ENCODE data around the gene ACTR3C.

The ACTR3C gene
- total RNA-seq: 3.4 to 9.6 (median 6.2) reads per million in 4 experiments

DNA sequence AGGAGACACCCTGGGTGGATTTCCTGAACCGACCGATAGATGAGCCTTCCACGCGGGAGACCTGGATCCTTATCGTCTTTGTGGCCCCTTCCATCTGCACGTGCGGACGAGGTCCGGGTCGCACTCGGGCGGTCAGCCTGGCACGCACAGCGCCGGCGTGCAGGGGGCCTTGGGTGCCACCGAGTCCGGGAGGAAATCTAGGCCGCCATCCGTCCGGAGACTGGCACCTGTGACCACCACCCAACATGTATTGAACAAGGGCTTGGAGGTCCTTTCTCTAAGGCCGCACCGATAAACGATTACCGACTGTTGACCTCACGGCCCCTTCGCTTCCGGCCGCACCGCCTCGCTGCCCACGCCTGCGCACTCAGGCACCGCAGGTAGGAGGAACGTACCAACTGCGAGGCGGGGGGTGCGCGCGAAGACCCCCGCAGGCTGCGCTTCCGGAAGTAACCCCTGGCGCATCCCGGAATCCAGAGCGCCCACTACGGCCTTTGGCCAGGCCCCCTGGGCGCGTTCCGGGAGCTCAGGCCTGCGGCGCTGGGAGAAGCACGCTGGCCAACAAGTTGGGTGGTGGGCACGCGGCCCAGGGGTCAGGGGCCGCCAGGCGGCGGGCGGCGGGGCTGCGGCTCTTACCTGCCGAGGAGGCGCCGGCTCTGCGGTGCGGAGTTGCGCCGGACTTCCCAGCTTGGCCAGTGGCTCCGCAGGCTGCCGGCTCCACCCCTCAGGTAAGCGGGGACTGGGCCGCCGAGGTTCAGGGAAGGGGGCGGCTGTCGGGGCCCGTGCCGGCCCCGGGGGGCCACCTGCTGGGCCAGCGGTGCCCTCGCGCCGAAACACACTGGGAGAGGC, at the start of gene ACTR3C, which contains the start of gene LRRC61:
Gene ACTR3C (minus strand): TSS at position 713 of the 849 bp plus-strand sequence. CDS start 28,249 bp downstream, outside the sequence.
Gene LRRC61 (plus strand): TSS at position 523 of the 849 bp plus-strand sequence. CDS start 13,507 bp downstream, outside the sequence.
- peak; percentile 45 for DNase-seq

DNA sequence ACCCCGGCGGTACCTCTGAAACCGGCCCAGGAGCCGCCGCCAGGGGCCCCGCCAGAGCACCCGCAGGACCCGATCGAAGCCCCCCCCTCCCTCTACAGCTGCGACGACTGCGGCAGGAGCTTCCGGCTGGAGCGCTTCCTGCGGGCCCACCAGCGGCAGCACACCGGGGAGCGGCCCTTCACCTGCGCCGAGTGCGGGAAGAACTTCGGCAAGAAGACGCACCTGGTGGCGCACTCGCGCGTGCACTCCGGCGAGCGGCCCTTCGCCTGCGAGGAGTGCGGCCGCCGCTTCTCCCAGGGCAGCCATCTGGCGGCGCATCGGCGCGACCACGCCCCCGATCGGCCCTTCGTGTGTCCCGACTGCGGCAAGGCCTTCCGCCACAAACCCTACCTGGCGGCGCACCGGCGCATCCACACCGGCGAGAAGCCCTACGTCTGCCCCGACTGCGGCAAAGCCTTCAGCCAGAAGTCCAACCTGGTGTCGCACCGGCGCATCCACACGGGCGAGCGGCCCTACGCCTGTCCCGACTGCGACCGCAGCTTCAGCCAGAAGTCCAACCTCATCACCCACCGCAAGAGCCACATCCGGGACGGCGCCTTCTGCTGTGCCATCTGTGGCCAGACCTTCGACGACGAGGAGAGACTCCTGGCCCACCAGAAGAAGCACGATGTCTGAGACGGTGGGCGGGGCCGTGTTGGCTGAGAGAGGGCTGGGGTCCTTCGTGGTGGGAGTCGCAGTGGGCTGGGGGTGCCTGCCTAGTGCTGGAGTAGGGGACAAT, 49.1 kb upstream of the ACTR3C start:
- no peak for DNase-seq

DNA sequence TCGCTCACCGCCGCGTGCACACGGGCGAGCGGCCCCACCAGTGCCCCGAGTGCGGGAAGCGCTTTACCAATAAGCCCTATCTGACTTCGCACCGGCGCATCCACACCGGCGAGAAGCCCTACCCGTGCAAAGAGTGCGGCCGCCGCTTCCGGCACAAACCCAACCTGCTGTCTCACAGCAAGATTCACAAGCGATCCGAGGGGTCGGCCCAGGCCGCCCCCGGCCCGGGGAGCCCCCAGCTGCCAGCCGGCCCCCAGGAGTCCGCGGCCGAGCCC, 48.6 kb upstream of the ACTR3C start:
- no peak for DNase-seq

DNA sequence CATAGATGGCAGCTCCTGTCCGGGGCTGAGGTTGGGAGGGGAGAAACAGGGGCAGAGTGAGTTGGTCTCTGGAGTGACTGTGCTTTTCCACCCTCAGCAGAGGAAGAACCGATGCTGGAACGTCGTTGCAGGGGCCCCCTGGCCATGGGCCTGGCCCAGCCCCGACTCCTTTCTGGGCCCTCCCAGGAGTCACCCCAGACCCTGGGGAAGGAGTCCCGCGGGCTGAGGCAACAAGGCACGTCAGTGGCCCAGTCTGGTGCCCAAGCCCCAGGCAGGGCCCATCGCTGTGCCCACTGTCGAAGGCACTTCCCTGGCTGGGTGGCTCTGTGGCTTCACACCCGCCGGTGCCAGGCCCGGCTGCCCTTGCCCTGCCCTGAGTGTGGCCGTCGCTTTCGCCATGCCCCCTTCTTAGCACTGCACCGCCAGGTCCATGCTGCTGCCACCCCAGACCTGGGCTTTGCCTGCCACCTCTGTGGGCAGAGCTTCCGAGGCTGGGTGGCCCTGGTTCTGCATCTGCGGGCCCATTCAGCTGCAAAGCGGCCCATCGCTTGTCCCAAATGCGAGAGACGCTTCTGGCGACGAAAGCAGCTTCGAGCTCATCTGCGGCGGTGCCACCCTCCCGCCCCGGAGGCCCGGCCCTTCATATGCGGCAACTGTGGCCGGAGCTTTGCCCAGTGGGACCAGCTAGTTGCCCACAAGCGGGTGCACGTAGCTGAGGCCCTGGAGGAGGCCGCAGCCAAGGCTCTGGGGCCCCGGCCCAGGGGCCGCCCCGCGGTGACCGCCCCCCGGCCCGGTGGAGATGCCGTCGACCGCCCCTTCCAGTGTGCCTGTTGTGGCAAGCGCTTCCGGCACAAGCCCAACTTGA, 48.0 kb upstream of the ACTR3C start:
- no peak for DNase-seq

DNA sequence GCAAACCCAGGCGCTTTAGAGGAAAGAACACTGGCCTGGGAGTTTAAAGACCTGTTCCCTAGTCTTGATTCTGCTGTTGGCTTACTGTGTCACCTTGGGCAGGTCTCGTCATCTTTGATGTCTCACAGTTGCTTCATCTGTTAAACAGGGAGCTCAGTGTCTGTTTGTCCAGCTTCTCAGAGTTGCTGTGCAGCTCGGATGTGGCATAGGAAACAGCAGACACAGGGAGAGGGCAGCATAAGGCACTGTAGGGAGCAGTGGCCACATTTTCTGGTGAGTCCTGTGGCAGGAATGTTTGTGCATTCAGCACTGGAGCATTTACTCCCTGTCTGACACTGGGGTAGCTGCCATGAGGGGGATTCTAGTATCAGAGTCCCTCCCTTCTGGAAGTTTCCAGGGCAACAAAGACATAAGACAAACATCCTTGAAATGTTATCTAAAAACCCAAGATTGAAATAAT, 47.3 kb upstream of the ACTR3C start:
- DNase-seq: no peak

DNA sequence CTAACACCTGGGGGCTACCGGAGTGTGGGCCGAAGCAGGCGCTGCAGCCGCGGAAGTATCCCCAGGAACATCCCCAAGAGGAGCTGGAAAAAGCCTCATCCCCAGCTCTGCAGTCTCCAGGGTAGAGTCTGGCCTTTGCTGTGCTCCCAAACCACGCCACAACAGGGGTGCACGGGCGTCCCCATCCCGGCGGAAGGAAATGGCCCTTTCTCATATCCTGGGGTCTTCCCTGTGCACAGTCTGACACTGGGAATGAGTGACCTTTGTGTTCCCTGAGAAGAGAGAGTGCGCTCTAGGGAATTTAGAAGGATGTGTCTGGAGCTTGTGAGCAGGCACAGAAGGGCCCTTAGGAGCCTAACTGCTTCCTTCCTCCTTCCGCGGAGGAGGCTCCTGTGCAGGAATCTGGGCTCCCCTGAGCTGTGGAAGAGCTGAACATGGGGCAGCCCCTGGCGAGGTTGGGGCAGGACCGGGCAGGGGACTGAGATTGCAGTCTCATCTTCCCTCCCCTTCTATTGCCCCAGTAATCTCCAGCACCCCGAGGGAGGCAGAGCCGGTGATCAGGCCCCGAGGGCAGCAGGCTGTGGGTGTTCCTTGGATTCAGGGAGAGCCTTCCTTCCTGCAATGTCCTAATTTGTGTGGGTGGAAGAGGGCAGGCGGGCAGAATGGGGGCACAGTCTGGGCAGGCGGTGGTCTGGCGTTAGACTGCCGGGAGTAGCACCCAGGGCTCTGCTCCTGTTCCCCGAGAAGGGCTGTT, 46.6 kb upstream of the ACTR3C start:
- DNase-seq: no peak

DNA sequence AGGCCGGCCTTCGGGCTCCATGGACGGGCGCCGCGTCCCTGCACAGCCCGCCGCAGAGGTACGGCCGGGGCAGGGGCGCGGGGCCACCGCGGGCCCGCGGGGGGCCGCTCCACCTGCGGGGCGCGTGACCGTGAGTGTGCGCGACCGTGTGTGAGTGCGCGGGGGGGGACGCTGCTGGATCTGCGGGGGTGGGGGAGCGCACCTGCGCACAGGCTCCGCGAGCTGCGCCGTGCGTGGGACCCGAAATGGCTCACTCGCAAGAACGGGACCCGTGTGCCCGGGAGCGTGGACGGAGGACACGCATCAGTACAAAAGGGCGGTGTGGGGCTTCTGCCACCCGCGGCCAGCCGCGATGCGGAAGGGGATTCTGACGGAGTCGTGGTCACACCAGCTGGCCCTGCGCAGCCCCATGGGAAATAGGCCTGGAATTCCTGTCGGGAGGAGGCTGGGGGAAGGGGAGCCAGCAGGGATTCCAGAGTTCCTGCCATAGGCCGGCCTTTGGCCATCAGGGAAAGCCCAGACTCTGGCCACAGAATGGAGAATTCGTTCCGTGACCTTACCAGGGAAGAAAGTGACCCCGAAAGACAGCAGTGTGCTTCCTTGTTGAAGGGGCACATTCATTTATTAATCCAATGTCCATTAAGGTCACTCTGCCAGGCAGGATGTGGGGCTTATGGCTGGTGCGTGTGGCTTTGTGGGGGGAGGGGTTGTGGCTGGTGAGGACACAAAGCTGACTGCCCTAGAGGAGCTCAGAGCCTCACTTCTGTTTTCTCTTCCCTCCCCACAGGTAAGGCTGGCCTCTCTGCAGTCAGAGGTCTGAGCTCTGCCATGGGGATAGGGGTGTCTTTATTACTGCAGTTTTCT, 45.8 kb upstream of the ACTR3C start:
- peak; percentile 48 for DNase-seq

DNA sequence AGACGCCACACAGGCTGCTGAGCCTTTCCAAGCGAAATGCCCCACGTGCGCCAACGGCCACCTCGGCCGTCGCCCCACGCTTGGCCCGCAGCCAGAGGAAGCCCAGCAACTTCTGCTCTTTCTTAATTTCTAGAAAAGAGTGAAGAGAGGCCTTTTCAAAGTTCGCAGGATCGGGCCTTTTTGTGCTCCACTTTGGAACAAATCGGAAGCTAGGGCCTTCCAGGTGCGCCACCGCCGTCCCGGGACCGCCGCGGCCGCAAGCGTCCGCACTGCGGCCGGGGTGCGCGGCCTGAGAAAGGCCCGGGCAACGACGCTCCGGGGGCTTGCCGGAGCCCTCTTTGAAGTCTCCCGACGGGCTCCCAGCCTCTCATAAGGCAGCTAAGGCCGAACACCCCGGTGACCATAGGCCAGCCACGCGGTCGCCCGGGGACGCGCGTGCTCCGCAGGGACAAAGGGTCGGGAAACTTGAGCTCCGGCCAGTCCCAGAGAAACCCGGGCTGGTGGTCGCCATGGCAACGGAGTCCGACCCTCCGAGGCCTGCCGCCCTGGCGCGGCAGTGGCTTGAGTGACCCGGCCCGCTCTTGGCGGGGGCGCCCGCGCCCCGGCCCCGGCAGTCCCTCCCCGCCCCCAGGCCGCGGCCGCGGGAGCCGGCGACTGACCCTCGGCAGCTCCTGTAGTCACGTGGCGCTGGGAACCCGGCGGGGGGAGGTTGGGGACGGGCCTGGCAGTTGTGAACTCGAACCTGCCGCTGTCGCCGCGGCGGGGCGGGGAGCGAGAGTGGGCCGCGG, 44.9 kb upstream of the ACTR3C start, which contains the start of gene REPIN1:
Gene REPIN1 (plus strand): TSS at position 727 of the 788 bp plus-strand sequence. CDS start 890 bp downstream, outside the sequence.
- DNase-seq: peak; percentile 56

DNA sequence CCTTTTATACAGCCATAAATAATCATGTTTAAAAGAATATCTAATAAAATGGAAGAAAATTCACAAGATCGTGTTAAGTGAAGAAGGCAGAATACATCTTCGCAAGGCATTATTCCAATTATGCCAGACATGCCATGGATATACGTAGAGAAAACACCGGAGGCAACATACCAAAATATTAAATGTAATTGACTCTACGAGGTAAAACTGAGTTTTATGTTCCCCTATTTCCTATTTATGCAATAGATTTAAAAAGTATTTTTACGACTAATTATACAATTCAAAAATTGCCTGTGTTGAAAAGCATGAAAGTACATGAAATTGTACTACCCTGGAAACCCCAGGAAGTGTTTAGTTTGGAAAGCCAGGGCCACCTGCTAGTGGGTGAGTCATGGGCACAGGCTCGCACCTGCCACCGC, 44.3 kb upstream of the ACTR3C start:
- no peak for DNase-seq

DNA sequence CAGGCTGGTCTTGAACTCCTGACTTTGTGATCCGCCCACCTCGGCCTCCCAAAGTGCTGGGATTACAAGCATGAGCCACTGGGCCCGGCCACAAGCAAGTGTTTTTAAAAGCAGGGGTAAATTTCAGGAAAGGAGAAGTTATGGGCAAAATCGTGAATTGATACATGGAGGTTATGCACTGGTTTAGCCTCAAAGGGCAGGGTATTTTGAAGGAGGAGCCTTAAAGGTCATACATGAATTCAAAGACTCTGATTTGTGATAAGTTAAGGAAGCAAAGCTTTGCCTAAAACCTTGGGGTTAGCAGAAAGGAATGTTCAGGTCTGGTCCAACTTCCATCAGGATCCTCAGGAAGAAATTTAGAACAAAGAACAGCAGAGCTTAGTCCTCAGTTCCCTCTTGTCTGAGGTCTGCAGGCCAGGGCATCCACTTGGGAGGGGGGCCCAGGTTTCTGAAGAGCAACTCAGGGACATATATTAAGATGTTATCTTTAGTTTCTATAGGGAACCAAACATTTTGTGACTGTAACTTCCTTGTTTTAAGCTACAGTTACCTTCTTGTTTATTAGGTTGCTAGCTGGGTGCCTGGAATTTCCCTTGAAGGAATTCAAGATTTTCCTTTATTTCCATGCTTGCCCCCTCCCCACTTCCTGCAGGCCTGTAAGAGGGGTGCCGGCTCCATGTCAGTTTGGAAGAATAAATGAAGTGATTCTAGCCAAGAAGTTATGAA, 42.5 kb upstream of the ACTR3C start:
- no peak for DNase-seq

DNA sequence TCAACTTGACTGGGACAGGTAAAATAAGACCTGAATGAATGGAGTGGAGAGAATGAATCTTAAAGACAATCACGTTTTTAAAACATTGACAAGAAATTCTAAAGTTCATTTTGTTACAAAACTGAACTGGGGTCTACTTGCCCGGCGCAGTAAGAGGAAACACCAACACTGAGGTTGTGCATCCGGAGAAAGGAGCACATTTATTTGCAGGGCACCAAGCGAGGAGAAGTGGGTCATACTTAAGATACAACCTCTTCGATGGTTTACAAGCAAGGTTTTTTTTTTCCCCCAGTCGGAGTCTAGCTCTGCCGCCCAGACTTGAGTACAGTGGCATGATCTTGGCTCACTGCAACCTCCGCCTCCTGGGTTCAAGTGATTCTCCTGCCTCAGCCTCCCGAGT, 41.8 kb upstream of the ACTR3C start:
- DNase-seq: no peak

DNA sequence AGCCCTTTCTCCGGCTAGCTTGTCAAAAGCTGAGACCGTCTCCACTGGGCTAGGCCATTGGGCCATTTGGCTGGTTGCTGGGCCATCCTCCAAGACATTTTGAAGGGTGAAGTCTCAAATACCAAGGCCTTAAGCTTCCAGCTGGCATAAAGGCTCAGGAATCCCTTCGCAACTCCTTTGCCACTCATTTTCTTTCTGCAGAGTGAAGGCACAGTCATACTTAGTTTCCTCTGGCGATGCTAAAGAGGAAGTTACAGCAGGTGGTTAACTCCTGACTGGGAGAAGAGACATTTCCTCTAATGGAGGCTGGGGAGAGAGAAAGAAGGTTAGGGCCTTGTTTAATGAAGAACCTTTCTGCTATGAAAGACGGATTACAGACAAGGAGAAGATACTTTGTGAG, 40.5 kb upstream of the ACTR3C start:
- no peak for DNase-seq

DNA sequence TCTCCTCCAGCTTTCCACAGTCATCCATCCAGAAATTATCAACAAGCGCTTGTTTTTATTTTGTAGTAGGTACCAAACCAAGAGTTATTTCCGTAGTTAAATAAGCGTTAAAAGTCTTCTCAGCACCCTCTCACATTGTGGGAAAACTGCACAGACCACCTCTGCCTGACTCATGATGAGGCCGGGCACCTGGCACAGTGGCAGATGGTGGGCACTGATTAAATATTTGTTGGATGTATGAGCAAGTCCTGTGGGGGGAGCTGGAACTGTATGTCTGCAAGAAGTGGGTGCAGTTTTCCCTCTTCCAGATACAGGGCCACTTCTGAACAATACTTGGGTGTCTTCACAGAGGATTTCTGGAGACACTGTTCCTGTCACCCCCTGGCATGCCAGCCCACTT, 40.0 kb upstream of the ACTR3C start:
- DNase-seq: no peak

DNA sequence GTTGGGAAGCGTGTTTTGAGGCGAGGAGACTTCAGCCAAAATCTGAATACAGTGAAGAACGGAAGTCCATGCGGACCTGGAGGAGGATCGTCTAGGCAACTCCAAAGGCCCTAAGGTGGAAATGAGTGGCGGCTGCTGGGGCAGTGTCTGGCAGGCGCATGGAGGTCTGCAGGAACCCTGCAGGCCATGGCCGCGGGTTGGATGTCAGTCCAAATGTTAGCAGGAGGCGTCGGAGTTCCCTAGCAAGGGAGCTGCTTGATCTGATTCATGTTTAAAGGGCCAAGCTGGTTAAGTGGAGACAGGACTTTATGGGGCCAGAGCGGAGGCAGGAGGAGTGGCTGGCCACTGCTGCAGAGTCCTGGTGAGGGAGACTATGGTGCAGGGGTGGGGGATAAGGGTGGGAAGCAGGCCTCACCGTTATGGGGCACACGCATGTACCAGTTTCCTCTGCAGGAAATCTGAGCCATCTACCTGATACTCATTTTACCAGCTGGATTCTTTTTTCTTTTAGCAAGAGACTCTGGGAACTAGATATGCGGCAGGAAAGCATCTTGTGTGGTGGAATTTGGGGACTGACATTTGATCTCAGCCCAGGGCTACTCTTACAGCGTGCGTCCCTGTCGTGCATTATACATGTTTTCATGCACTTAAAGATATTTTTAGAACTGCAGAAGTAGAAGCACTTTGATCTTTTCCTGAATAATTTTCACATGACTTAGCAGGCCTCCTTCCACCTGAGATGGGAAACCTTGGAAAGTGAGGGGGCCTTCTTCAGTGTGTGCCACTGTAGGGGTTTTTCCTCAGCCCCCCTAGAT, 38.7 kb upstream of the ACTR3C start:
- no peak for DNase-seq

DNA sequence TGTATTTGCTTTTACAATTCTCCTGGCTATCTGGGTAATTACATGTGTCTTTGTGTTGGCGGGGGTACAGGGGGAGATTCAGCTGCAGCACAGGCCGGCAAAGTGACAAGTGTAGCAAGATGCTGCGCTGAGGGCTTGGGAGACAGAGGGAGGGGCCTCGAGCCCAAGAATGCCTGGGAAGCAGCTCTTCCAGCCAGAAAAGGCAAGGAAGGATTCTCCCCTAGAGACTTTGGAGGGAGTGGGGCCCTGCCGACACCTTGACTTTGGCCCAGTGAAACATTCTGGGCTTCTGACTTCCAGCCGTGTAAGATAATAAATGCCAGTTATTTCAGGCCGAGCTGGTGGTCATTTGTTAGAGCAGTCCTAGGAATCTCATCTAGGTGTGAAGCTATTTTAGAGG, 38.1 kb upstream of the ACTR3C start:
- no peak for DNase-seq

DNA sequence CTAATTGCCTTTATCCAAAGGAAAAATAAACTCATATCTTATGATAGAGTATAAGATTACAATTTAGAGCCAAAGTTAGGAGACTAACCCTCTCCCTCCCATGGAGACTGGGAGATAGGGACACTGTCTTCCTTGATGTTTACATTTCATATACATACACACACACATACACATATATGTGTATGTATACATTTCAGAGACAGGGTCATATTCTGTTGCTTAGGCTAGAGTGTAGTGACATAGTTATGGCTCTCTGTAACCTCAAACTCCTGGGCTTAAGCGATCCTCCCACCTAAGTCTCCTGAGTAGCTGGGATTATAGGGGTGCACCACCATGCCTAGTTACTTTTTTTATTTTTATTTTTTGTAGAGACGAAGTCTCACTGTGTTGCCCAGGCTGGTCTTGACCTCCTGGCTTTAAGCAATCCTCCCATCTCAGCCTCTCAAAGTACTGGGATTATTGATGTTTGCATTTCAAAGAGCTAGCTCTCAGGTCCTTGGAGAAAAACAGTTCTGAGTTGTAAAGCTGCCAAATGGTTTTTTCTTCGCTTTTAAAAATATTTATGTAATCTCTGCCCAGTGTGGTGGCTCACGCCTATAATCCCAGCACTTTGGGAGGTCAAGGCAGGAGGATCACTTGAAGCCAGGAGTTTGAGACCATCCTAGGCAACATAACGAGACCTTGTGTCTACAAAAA, 37.2 kb upstream of the ACTR3C start:
- DNase-seq: no peak

DNA sequence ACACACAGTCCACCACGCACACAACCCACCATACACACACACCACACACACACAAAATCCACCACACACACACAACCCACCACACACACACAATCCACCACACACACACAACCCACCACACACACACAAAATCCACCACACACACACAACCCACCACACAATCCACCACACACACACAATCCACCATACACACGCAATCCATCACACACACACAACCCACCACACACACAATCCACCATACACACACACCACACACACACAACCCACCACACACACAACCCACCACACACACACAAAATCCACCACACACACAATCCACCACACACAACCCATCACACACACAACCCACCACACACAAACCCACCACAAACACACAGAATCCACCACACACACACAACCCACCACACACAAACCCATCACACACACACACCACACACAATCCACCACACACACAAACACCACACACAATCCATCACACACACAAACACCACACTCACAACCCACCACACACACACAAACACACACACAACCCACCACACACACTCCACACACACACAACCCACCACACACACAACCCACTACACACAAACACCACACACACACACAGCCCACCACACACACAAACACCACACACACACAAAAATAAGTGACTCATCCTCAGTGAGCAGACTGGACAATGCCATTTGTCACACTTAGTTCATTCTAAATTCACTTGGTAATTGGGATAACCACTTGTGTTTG, 36.4 kb upstream of the ACTR3C start:
- no peak for DNase-seq

Data from effector CD8-positive, alpha-beta T cell (primary cell).